HL-60 (cell line): ENCODE data around the gene NHLRC2.

ENCODE experiments used
- CTCF ChIP-seq: IDR thresholded peaks from one replicate; pipeline ENCODE4 v1.5.1; 2011; ENCODE audit warnings: low read length, control low read depth, inconsistent platforms; ENCODE audit not compliant: insufficient read depth
- GABPA ChIP-seq: IDR thresholded peaks from 2 replicates; pipeline ENCODE4 v1.6.1; 2012; ENCODE audit warnings: low read depth

GRCh38 chr10:113880236-113880635 is 25.8 kb downstream of the NHLRC2 start:
- TF ChIP-seq CTCF = no peak
- TF ChIP-seq GABPA = no peak
